Activated CD4-positive, alpha-beta memory T cell treated with anti-CD3 and anti-CD28 coated beads for 36 hours (primary cell): ENCODE results near the gene TRIM44. TPM values are rescaled to one million over a fixed set of nuclear protein-coding genes. Genes with fewer than 3 reads are reported as not detected.

Experiments used
- CTCF ChIA-PET: fragments of 350-600 bp; sonication (Branson Sonifier 250); formaldehyde crosslinking; loops from one replicate; lab custom pipeline; 2021; ENCODE audit warnings: antibody characterized with exemption, inconsistent platforms; lab: Charles Lee
- POLR2A ChIA-PET: fragments of 350-600 bp; sonication (Branson Sonifier 250); formaldehyde crosslinking; loops from one replicate; lab custom pipeline; 2021; ENCODE audit warnings: antibody characterized with exemption; lab: Charles Lee
- DNase-seq: peaks from one replicate; pipeline ENCODE4 v3.0.0-alpha.2; 2020
- H3K27ac Mint-ChIP-seq: one replicate; pipeline ENCODE4 v1.8.0; 2021; ENCODE audit warnings: mixed read lengths
- H3K27me3 Mint-ChIP-seq: one replicate; pipeline ENCODE4 v1.8.0; 2021; ENCODE audit warnings: mixed read lengths
- H3K36me3 Mint-ChIP-seq: one replicate; pipeline ENCODE4 v1.8.0; 2021; ENCODE audit warnings: mixed read lengths
- H3K4me1 Mint-ChIP-seq: one replicate; pipeline ENCODE4 v1.8.0; 2021; ENCODE audit warnings: low read depth, mixed read lengths
- H3K4me3 Mint-ChIP-seq: one replicate; pipeline ENCODE4 v1.8.0; 2021; ENCODE audit warnings: mild to moderate bottlenecking, mixed read lengths
- H3K9me3 Mint-ChIP-seq: one replicate; pipeline ENCODE4 v1.8.0; 2021; ENCODE audit warnings: mixed read lengths
- intact Hi-C: fragments of 100-400 bp; cut with micrococcal nuclease; formaldehyde crosslinking; loops from one replicate; pipeline ENCODE4 v1.15.1; 2023
- total RNA-seq, 2 experiments: library from RNA; stranded (reverse); gene quantifications; one replicate each; pipeline ENCODE4 v1.2.3, GENCODE V29; 2021

The TRIM44 gene
- total RNA-seq, 2 experiments from 2014 or later = 27.3 to 30.0 TPM

DNA sequence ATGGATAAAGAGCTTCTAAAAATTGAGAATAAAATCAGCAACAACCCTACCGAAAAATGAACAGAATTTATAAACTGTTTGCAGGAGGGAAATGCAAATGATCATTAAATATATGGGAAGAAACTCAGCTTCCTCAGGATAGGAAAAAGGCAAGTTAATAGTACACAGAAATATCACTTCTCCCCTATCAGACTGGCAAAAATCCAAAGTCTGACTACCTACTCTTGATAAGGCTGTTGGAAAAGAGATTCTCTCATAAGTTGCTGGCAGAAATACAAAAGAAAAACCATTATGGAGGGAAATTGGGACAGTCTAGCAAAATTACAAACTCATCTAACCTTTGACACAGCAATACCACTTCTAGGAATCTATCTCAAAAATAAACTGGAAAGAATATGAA lies 180.4 kb downstream of the TRIM44 start:
- no peak overlapping the region for H3K4me3 Mint-ChIP-seq
- ChIA-PET POLR2A (no interaction called here), CTCF (interaction anchor here (1.3 kb wide), 1 partner anchor 20 kb away, joined by 7 read pairs; no protein-coding TSS in a partner anchor)
- no peak for DNase-seq
- H3K4me1 Mint-ChIP-seq = no peaks in the 10 kb centered on the region
- H3K9me3 Mint-ChIP-seq = peaks cover 2% of the 10 kb centered on the region
- H3K27ac Mint-ChIP-seq = no peak overlapping the region
- no peaks in the 10 kb centered on the region for H3K36me3 Mint-ChIP-seq
- H3K27me3 Mint-ChIP-seq = peaks cover 8% of the 10 kb centered on the region
- intact Hi-C loops = no loop called here

DNA sequence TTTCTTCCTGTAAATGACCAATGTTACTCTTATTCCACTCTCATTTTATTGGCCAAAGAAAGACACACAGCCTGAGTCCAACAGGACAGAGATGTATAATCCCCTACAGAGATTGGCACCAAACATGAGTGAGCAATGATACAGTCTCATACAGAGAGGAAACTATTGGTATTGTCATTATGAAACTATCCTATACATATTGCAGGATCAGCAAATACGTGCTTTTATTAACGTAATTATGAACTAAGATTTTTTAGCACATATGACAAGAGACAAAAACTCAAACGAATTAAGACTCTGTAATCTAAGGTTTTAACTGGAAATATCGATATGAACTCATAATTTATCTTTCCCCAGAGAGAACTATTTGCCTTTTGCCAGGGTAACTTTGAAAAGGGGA lies 182.0 kb downstream of the TRIM44 start:
- no peak overlapping the region for H3K4me3 Mint-ChIP-seq
- no peaks in the 10 kb centered on the region for H3K4me1 Mint-ChIP-seq
- no peak overlapping the region for H3K27ac Mint-ChIP-seq
- intact Hi-C loops = no loop called here
- ChIA-PET CTCF (no interaction called here), POLR2A (no interaction called here)
- H3K36me3 Mint-ChIP-seq = no peaks in the 10 kb centered on the region
- DNase-seq = no peak
- H3K27me3 Mint-ChIP-seq = peaks cover 8% of the 10 kb centered on the region
- H3K9me3 Mint-ChIP-seq = peaks cover 2% of the 10 kb centered on the region

DNA sequence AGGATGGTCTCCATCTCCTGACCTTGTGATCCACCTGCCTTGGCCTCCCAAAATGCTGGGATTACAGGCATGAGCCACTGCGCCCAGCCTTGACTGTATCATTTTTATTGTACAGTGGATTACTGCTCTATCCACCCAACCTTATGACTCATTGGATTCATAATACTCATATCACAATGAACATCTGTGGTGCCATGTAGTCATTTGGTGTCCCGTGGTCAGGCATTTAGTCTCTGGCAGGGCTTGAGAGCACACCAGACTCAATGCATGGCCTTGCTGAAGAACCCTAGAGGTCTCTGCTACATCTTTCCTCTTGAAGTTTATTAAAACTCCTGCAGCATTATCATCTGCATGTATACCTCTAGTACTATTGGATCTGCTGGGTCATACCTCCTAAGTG lies 183.3 kb downstream of the TRIM44 start:
- POLR2A ChIA-PET = no interaction called here
- no peaks in the 10 kb centered on the region for H3K9me3 Mint-ChIP-seq
- H3K4me1 Mint-ChIP-seq = no peaks in the 10 kb centered on the region
- H3K36me3 Mint-ChIP-seq = no peaks in the 10 kb centered on the region
- intact Hi-C loops = no loop called here
- H3K4me3 Mint-ChIP-seq = no peak overlapping the region
- H3K27me3 Mint-ChIP-seq = peaks cover 4% of the 10 kb centered on the region
- peak; percentile 16 for DNase-seq
- no peak overlapping the region for H3K27ac Mint-ChIP-seq
- CTCF ChIA-PET = no interaction called here

GRCh38 chr11:35846874-35847273 lies 184.3 kb downstream of the TRIM44 start:
- no peak overlapping the region for H3K4me3 Mint-ChIP-seq
- no peaks in the 10 kb centered on the region for H3K9me3 Mint-ChIP-seq
- DNase-seq = no peak
- no peaks in the 10 kb centered on the region for H3K4me1 Mint-ChIP-seq
- no peak overlapping the region for H3K27ac Mint-ChIP-seq
- intact Hi-C loops = no loop called here
- H3K36me3 Mint-ChIP-seq = no peaks in the 10 kb centered on the region
- ChIA-PET CTCF (no interaction called here), POLR2A (no interaction called here)
- peaks cover 4% of the 10 kb centered on the region for H3K27me3 Mint-ChIP-seq

DNA sequence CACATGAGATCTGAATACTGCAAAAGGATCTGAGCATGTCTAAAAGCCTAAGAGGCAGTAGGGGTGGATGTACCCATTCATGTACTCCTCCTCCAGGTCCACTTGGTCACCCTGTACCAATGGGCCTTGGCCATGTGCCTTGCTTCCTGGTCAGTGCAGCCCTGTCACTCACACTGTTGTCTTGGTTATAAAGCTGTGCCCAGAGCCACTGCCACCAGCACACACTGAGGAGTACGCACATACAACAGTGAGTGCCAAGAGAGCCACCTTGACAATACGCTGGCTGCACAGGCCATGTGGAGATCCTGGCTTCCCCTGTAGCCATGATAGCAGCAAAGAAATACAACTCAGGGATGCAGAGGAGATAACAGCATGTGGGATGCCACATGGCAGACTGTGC lies 184.9 kb downstream of the TRIM44 start:
- ChIA-PET CTCF (no interaction called here), POLR2A (no interaction called here)
- no peak overlapping the region for H3K4me3 Mint-ChIP-seq
- DNase-seq = no peak
- H3K27me3 Mint-ChIP-seq = peaks cover 4% of the 10 kb centered on the region
- H3K4me1 Mint-ChIP-seq = no peaks in the 10 kb centered on the region
- no peak overlapping the region for H3K27ac Mint-ChIP-seq
- intact Hi-C loops = no loop called here
- H3K36me3 Mint-ChIP-seq = no peaks in the 10 kb centered on the region
- no peaks in the 10 kb centered on the region for H3K9me3 Mint-ChIP-seq

DNA sequence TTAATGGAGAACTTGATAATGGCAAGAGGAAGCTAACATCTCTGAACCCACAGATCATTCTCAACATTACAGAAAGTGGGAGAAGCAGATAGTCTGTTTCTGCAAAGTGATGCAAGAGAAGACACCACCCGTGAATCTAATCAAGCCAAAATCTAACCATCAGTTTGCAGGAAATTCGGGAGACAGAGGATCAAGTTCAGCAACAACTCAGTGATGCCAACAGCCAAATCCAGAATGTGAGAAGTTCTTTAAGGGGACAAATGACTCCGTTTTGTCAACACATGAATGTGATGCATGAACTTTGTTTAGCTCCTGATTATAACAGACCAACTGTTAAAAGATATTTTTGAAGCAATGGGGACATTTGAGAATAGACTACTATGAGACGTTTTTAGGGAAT lies 186.0 kb downstream of the TRIM44 start:
- Mint-ChIP-seq H3K4me3 (no peak overlapping the region), H3K36me3 (no peaks in the 10 kb centered on the region), H3K4me1 (no peaks in the 10 kb centered on the region), H3K27ac (no peak overlapping the region), H3K9me3 (no peaks in the 10 kb centered on the region), H3K27me3 (peaks cover 4% of the 10 kb centered on the region)
- ChIA-PET CTCF (no interaction called here), POLR2A (no interaction called here)
- intact Hi-C loops = no loop called here
- DNase-seq = no peak

- no peak for DNase-seq
- Mint-ChIP-seq H3K4me3 (no peak overlapping the region), H3K27me3 (peaks cover 4% of the 10 kb centered on the region), H3K36me3 (no peaks in the 10 kb centered on the region), H3K27ac (no peak overlapping the region), H3K4me1 (no peaks in the 10 kb centered on the region), H3K9me3 (no peaks in the 10 kb centered on the region)
- POLR2A ChIA-PET = no interaction called here
- CTCF ChIA-PET = no interaction called here
- intact Hi-C loops = no loop called here
Observed at GRCh38 chr11:35850191-35850590, 187.6 kb downstream of the TRIM44 start.

GRCh38 chr11:35851342-35851741 lies 188.8 kb downstream of the TRIM44 start:
- no peak overlapping the region for H3K27ac Mint-ChIP-seq
- POLR2A ChIA-PET = no interaction called here
- peaks cover 4% of the 10 kb centered on the region for H3K27me3 Mint-ChIP-seq

GRCh38 chr11:35852056-35852455 lies 189.5 kb downstream of the TRIM44 start:
- Mint-ChIP-seq H3K4me3 (no peak overlapping the region), H3K27me3 (peaks cover 4% of the 10 kb centered on the region), H3K4me1 (no peaks in the 10 kb centered on the region), H3K27ac (no peak overlapping the region), H3K9me3 (no peaks in the 10 kb centered on the region), H3K36me3 (no peaks in the 10 kb centered on the region)
- intact Hi-C loops = no loop called here
- ChIA-PET CTCF (interaction anchor here (1.2 kb wide), 1 partner anchor 30 kb away, joined by 3 read pairs; no protein-coding TSS in a partner anchor), POLR2A (no interaction called here)
- no peak for DNase-seq

More at GRCh38 chr11:35851342-35851741, 188.8 kb downstream of the TRIM44 start:
- no peak for DNase-seq
- no peaks in the 10 kb centered on the region for H3K36me3 Mint-ChIP-seq
- intact Hi-C loops = no loop called here
- H3K4me1 Mint-ChIP-seq = no peaks in the 10 kb centered on the region
- H3K4me3 Mint-ChIP-seq = no peak overlapping the region
- CTCF ChIA-PET = no interaction called here
- no peaks in the 10 kb centered on the region for H3K9me3 Mint-ChIP-seq

GRCh38 chr11:35853971-35854370 lies 191.4 kb downstream of the TRIM44 start:
- DNase-seq = no peak
- H3K27ac Mint-ChIP-seq = no peak overlapping the region
- ChIA-PET CTCF (interaction anchor here (1.5 kb wide), 1 partner anchor 32 kb away, joined by 3 read pairs; no protein-coding TSS in a partner anchor), POLR2A (no interaction called here)
- no peaks in the 10 kb centered on the region for H3K9me3 Mint-ChIP-seq
- no peaks in the 10 kb centered on the region for H3K27me3 Mint-ChIP-seq
- H3K36me3 Mint-ChIP-seq = no peaks in the 10 kb centered on the region
- intact Hi-C loops = no loop called here
- H3K4me1 Mint-ChIP-seq = no peaks in the 10 kb centered on the region
- no peak overlapping the region for H3K4me3 Mint-ChIP-seq

GRCh38 chr11:35855671-35856070 lies 193.1 kb downstream of the TRIM44 start:
- DNase-seq = no peak
- Mint-ChIP-seq H3K27ac (no peak overlapping the region), H3K9me3 (no peaks in the 10 kb centered on the region), H3K4me3 (no peak overlapping the region), H3K4me1 (no peaks in the 10 kb centered on the region), H3K27me3 (no peaks in the 10 kb centered on the region), H3K36me3 (no peaks in the 10 kb centered on the region)
- ChIA-PET POLR2A (no interaction called here), CTCF (interaction anchor here (1.5 kb wide), 1 partner anchor 34 kb away, joined by 3 read pairs; no protein-coding TSS in a partner anchor)
- intact Hi-C loops = no loop called here

DNA sequence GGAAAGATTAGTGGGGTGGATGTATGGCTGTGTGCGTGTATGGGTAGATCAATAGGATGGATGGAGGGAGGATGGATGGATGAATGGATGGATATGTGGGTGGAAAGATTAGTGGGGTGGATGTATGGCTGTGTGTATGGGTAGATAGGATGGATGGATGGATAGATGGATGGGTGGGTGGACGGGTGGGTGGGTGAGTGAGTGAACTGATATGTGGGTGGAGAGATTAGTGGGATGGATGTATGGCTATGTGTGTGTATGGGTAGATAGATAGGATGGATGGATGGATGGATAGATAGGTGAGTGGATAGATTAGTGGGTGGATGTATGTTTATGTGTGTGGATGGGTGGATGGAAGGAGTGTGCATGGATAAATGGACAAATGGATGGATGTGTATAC lies 193.7 kb downstream of the TRIM44 start:
- no peaks in the 10 kb centered on the region for H3K36me3 Mint-ChIP-seq
- intact Hi-C loops = no loop called here
- H3K4me1 Mint-ChIP-seq = no peaks in the 10 kb centered on the region
- CTCF ChIA-PET = no interaction called here
- no peak overlapping the region for H3K4me3 Mint-ChIP-seq
- no peaks in the 10 kb centered on the region for H3K9me3 Mint-ChIP-seq
- no peak for DNase-seq
- no peaks in the 10 kb centered on the region for H3K27me3 Mint-ChIP-seq
- POLR2A ChIA-PET = no interaction called here
- no peak overlapping the region for H3K27ac Mint-ChIP-seq

GRCh38 chr11:35856756-35857155 lies 194.2 kb downstream of the TRIM44 start:
- Mint-ChIP-seq H3K4me1 (no peaks in the 10 kb centered on the region), H3K9me3 (no peaks in the 10 kb centered on the region), H3K36me3 (no peaks in the 10 kb centered on the region), H3K27me3 (peaks cover 1% of the 10 kb centered on the region), H3K27ac (no peak overlapping the region), H3K4me3 (no peak overlapping the region)
- POLR2A ChIA-PET = no interaction called here
- CTCF ChIA-PET = no interaction called here
- DNase-seq = no peak
- intact Hi-C loops = no loop called here
